ENCODE data around the gene FKTN. TPM values are rescaled to one million over a fixed set of nuclear protein-coding genes. Genes with fewer than 3 reads are reported as not detected.

The FKTN gene
- total RNA-seq, 2 experiments from 2014 or later = 13.9 to 14.3 TPM

GRCh38 chr9:105670775-105671174 is 112.8 kb downstream of the FKTN start:
- ChIA-PET CTCF (no interaction called here), POLR2A (no interaction called here)
- DNase-seq (no peak), ATAC-seq (no peak)
- Mint-ChIP-seq H3K4me1 (ENCODE audit: low read depth) (no peaks in the 10 kb centered on the region), H3K9me3 (no peaks in the 10 kb centered on the region), H3K4me3 (no peak overlapping the region), H3K27me3 (peaks cover 2% of the 10 kb centered on the region), H3K27ac (no peak overlapping the region), H3K36me3 (ENCODE audit: low read depth) (no peaks in the 10 kb centered on the region)
- intact Hi-C loops (cut with micrococcal nuclease) = no loop called here
- no peak for TF ChIP-seq CTCF (IDR thresholded peaks at IDR 0.05)

GRCh38 chr9:105672711-105673234 is 114.8 kb downstream of the FKTN start:
- ChIA-PET POLR2A (no interaction called here), CTCF (no interaction called here)
- Mint-ChIP-seq H3K4me1 (ENCODE audit: low read depth) (no peaks in the 10 kb centered on the region), H3K36me3 (ENCODE audit: low read depth) (no peaks in the 10 kb centered on the region), H3K4me3 (no peak overlapping the region), H3K9me3 (no peaks in the 10 kb centered on the region), H3K27ac (no peak overlapping the region), H3K27me3 (peaks cover 2% of the 10 kb centered on the region)
- no peak for DNase-seq
- ATAC-seq = no peak
- intact Hi-C loops (cut with micrococcal nuclease) = no loop called here
- TF ChIP-seq CTCF (IDR thresholded peaks at IDR 0.05) = no peak

GRCh38 chr9:105673850-105674387 is 116.0 kb downstream of the FKTN start:
- ChIA-PET POLR2A (no interaction called here), CTCF (no interaction called here)
- H3K4me1 Mint-ChIP-seq (ENCODE audit: low read depth) = no peaks in the 10 kb centered on the region
- no peak overlapping the region for H3K27ac Mint-ChIP-seq
- DNase-seq (no peak), ATAC-seq (no peak)
- H3K9me3 Mint-ChIP-seq = no peaks in the 10 kb centered on the region
- H3K36me3 Mint-ChIP-seq (ENCODE audit: low read depth) = no peaks in the 10 kb centered on the region
- H3K27me3 Mint-ChIP-seq = peaks cover 2% of the 10 kb centered on the region
- H3K4me3 Mint-ChIP-seq = no peak overlapping the region
- intact Hi-C loops (cut with micrococcal nuclease) = no loop called here
- no peak for TF ChIP-seq CTCF (IDR thresholded peaks at IDR 0.05)

- TF ChIP-seq CTCF (IDR thresholded peaks at IDR 0.05) = no peak
- H3K27me3 Mint-ChIP-seq = peaks cover 2% of the 10 kb centered on the region
- H3K36me3 Mint-ChIP-seq (ENCODE audit: low read depth) = no peaks in the 10 kb centered on the region
- intact Hi-C loops (cut with micrococcal nuclease) = no loop called here
- ATAC-seq (no peak), DNase-seq (no peak)
- POLR2A ChIA-PET = interaction anchor here (0.6 kb wide), 1 partner anchor 37 kb away, joined by 3 read pairs; no protein-coding TSS in a partner anchor
- CTCF ChIA-PET = interaction anchor here (1.6 kb wide), 1 partner anchor 20 kb away, joined by 3 read pairs; no protein-coding TSS in a partner anchor
- H3K27ac Mint-ChIP-seq = no peak overlapping the region
- H3K9me3 Mint-ChIP-seq = no peaks in the 10 kb centered on the region
- H3K4me3 Mint-ChIP-seq = no peak overlapping the region
- no peaks in the 10 kb centered on the region for H3K4me1 Mint-ChIP-seq (ENCODE audit: low read depth)
Observed at GRCh38 chr9:105676351-105676923, 118.5 kb downstream of the FKTN start.

GRCh38 chr9:105678163-105678562 is 120.2 kb downstream of the FKTN start:
- Mint-ChIP-seq H3K4me1 (ENCODE audit: low read depth) (no peaks in the 10 kb centered on the region), H3K9me3 (no peaks in the 10 kb centered on the region), H3K36me3 (ENCODE audit: low read depth) (no peaks in the 10 kb centered on the region), H3K4me3 (no peak overlapping the region), H3K27me3 (no peaks in the 10 kb centered on the region), H3K27ac (no peak overlapping the region)
- TF ChIP-seq CTCF (IDR thresholded peaks at IDR 0.05) = no peak
- intact Hi-C loops (cut with micrococcal nuclease) = no loop called here
- ChIA-PET POLR2A (no interaction called here), CTCF (no interaction called here)
- no peak for DNase-seq
- no peak for ATAC-seq

All from activated CD8-positive, alpha-beta T cell treated with anti-CD3 and anti-CD28 coated beads for 36 hours (primary cell).